A549 (cell line): ENCODE measurements around the gene MARVELD2.

ENCODE experiments used
- E2F6 ChIP-seq: IDR thresholded peaks from 2 replicates; pipeline ENCODE4 v1.6.1; 2012; ENCODE audit warnings: low read depth, borderline replicate concordance
- HMGXB4 ChIP-seq: fragments of 250-450 bp; sonication (Bioruptor Pico); IDR thresholded peaks from 2 replicates; pipeline ENCODE4 v1.5.0; 2021; ENCODE audit warnings: mild to moderate bottlenecking, moderate library complexity, borderline replicate concordance
- POLR2A ChIP-seq: IDR thresholded peaks from 2 replicates; pipeline ENCODE4 v1.6.1; 2012; ENCODE audit warnings: mild to moderate bottlenecking, low read length
- RCOR1 ChIP-seq: fragments of 150-350 bp; IDR thresholded peaks from 2 replicates; pipeline ENCODE4 v1.6.1; 2014; ENCODE audit warnings: antibody characterized with exemption, low read length, low read depth
- TF ChIP-seq, protein P1 (sequence below): fragments of >200 bp; sonication (Bioruptor Twin); formaldehyde crosslinking; IDR thresholded peaks from 3 replicates; pipeline ENCODE4 v1.5.1; 2016

DNA sequence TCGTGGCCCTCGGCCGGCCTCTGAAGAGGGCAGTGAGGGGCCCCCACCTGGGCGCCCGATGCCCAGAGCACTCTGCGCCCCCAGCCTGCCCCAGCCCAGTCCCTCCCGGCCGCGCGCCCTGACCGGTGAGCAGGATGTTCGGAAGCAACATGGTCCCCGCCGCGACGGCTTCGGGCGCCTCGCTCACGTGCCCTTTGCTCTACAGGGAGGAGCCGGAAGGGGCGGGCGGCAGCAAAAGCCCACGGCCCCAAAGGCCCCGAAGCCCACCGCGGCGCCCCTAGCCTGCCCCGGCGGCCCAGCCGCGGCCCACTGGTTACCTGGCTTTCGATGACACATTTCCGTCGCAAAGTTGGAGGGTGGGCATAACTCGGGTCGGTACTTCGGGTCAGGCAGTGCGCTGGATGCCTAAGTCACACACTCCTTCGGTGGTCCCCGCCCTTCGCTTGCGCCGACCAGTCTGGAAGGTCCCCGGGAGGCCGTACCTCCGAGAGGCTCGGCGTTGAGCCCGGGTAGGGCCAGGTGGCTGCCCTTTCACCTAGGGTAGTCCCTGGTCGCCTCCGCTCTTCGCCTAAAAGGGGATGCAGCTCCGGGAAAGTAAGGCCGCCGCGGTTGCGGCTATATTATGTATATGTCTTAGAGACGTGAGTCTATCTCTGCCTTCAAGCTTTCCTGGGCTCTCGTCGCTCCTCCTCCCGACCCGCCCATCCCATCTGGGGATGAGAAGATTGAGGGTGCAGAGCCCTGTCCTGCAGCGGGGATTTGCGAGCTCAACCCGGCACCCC, 45.4 kb upstream of the MARVELD2 start, which contains the start of the genes AK6, RAD17 and TAF9:
- TF ChIP-seq POLR2A (peak; percentile 83), E2F6 (no peak), RCOR1 (no peak), HMGXB4 (CRISPR knock-in tag) (peak; percentile 18; the same call in 1 of the 2 replicates)
- TF ChIP-seq, protein P1, sequence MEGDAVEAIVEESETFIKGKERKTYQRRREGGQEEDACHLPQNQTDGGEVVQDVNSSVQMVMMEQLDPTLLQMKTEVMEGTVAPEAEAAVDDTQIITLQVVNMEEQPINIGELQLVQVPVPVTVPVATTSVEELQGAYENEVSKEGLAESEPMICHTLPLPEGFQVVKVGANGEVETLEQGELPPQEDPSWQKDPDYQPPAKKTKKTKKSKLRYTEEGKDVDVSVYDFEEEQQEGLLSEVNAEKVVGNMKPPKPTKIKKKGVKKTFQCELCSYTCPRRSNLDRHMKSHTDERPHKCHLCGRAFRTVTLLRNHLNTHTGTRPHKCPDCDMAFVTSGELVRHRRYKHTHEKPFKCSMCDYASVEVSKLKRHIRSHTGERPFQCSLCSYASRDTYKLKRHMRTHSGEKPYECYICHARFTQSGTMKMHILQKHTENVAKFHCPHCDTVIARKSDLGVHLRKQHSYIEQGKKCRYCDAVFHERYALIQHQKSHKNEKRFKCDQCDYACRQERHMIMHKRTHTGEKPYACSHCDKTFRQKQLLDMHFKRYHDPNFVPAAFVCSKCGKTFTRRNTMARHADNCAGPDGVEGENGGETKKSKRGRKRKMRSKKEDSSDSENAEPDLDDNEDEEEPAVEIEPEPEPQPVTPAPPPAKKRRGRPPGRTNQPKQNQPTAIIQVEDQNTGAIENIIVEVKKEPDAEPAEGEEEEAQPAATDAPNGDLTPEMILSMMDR, result no peak
